RWPE2 (cell line): Measurements from ENCODE around the gene FMO2.

Experiments
- ATAC-seq: fragments of 200-7000 bp; cut with Tn5 transposase; 3 replicates; pipeline ENCODE4 v1.9.1; 2021; ENCODE audit warnings: low read depth
- DNase-seq: peaks from one replicate; pipeline ENCODE4 v3.0.0-alpha.2; 2020; ENCODE audit warnings: low spot score
- H3K27ac ChIP-seq: fragments of 450-650 bp; 2 replicates; pipeline ENCODE4 v1.5.1; 2017; ENCODE audit warnings: mild to moderate bottlenecking; ENCODE audit not compliant: poor library complexity, severe bottlenecking
- H3K27me3 ChIP-seq: fragments of 250-450 bp; sonication (Bioruptor Pico); 2 replicates; pipeline ENCODE4 v1.5.1; 2021; ENCODE audit warnings: mild to moderate bottlenecking, moderate library complexity; ENCODE audit not compliant: insufficient read depth, poor library complexity, severe bottlenecking
- H3K36me3 ChIP-seq: fragments of 250-450 bp; sonication (Bioruptor Pico); 2 replicates; pipeline ENCODE4 v1.5.1; 2020; ENCODE audit warnings: low read depth, mild to moderate bottlenecking, moderate library complexity
- H3K4me1 ChIP-seq: fragments of 250-450 bp; sonication (Bioruptor Pico); 2 replicates; pipeline ENCODE4 v1.5.1; 2021; ENCODE audit warnings: mild to moderate bottlenecking, moderate library complexity; ENCODE audit not compliant: insufficient read depth, poor library complexity, severe bottlenecking
- H3K4me3 ChIP-seq: fragments of 250-450 bp; sonication (Bioruptor Pico); 2 replicates; pipeline ENCODE4 v1.5.1; 2021; ENCODE audit warnings: mild to moderate bottlenecking, moderate library complexity; ENCODE audit not compliant: severe bottlenecking
- H3K9me3 ChIP-seq: fragments of 250-450 bp; sonication (Bioruptor Pico); 2 replicates; pipeline ENCODE4 v1.5.1; 2021; ENCODE audit warnings: mild to moderate bottlenecking, moderate library complexity; ENCODE audit not compliant: severe bottlenecking
- CTCF ChIP-seq: fragments of 450-650 bp; IDR thresholded peaks from one replicate; pipeline ENCODE4 v1.5.1; 2017; ENCODE audit warnings: mild to moderate bottlenecking, moderate library complexity; ENCODE audit not compliant: poor library complexity, severe bottlenecking

Gene FMO2

GRCh38 chr1:171195767-171196166 lies 10.7 kb downstream of the FMO2 start:
- Histone ChIP-seq H3K4me3 (no peak overlapping the region), H3K27me3 (no peaks in the 10 kb centered on the region), H3K4me1 (no peaks in the 10 kb centered on the region), H3K9me3 (no peaks in the 10 kb centered on the region), H3K36me3 (no peaks in the 10 kb centered on the region), H3K27ac (no peak overlapping the region)
- no peak for ATAC-seq
- no peak for TF ChIP-seq CTCF
- no peak for DNase-seq

- Histone ChIP-seq H3K36me3 (no peaks in the 10 kb centered on the region), H3K27ac (no peak overlapping the region), H3K4me3 (no peak overlapping the region), H3K4me1 (no peaks in the 10 kb centered on the region), H3K9me3 (no peaks in the 10 kb centered on the region), H3K27me3 (no peaks in the 10 kb centered on the region)
- DNase-seq = no peak
- ATAC-seq = no peak
- TF ChIP-seq CTCF = no peak
These were observed 11.3 kb downstream of the FMO2 start for GRCh38 chr1:171196351-171196750.

GRCh38 chr1:171198081-171198480 lies 13.0 kb downstream of the FMO2 start:
- Histone ChIP-seq H3K4me3 (no peak overlapping the region), H3K27ac (no peak overlapping the region), H3K9me3 (no peaks in the 10 kb centered on the region), H3K36me3 (no peaks in the 10 kb centered on the region), H3K27me3 (no peaks in the 10 kb centered on the region), H3K4me1 (no peaks in the 10 kb centered on the region)
- ATAC-seq (no peak), DNase-seq (no peak)
- TF ChIP-seq CTCF = no peak

- Histone ChIP-seq H3K27me3 (no peaks in the 10 kb centered on the region), H3K4me1 (no peaks in the 10 kb centered on the region), H3K4me3 (no peak overlapping the region), H3K27ac (no peak overlapping the region), H3K9me3 (no peaks in the 10 kb centered on the region), H3K36me3 (no peaks in the 10 kb centered on the region)
- DNase-seq (no peak), ATAC-seq (no peak)
- TF ChIP-seq CTCF = no peak
These were observed 19.2 kb downstream of the FMO2 start for GRCh38 chr1:171204296-171204695.

GRCh38 chr1:171206204-171206977 lies 21.3 kb downstream of the FMO2 start:
- TF ChIP-seq CTCF = no peak
- H3K27me3 ChIP-seq = no peaks in the 10 kb centered on the region

More at GRCh38 chr1:171206204-171206977, 21.3 kb downstream of the FMO2 start:
- no peaks in the 10 kb centered on the region for H3K9me3 ChIP-seq
- no peak for DNase-seq
- no peaks in the 10 kb centered on the region for H3K36me3 ChIP-seq
- ATAC-seq = no peak
- H3K4me3 ChIP-seq = no peak overlapping the region
- H3K4me1 ChIP-seq = no peaks in the 10 kb centered on the region
- no peak overlapping the region for H3K27ac ChIP-seq
